Bone marrow (tissue), 2 donors: ENCODE results near the gene PHYH.
"Not testable (repeated sequence)": the region's sequence is repeated elsewhere in the genome, so short reads cannot be mapped to it uniquely, and the experiment has no call there.

Experiments
- DNase-seq, 2 donors: peaks; one replicate each; lab custom pipeline; 2025; lab: John Stamatoyannopoulos, UW

PHYH gene

DNA sequence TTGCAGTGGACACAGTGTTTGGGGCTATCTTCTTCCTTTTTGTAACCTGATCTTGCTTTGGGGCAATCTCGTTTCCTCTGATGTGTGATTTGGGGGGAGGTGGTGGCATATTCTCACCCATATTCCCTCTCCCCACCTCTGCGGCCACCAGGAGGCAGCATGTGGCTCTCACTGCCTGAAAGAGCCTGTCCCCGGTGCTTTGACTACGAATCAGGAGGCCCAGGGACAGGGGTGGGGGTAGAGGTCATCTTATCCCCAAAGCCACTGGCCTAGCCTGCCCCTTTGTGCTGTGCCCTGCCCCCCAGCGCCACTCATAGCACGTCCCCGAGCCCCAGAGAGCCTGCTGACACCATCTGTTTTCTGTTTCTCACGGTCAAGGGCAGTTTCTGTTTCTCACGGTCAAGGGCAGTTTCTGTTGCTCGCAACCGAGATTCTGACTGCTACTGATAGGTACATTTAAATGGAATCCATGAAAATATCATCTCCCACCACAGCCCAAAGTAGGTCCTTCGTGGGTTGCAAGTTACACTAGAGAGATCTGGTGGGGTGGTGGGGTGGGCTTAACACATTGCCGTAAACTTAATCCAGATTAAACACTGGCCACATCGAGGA is 28.2 kb downstream of the PHYH start:
- no peak for DNase-seq

DNA sequence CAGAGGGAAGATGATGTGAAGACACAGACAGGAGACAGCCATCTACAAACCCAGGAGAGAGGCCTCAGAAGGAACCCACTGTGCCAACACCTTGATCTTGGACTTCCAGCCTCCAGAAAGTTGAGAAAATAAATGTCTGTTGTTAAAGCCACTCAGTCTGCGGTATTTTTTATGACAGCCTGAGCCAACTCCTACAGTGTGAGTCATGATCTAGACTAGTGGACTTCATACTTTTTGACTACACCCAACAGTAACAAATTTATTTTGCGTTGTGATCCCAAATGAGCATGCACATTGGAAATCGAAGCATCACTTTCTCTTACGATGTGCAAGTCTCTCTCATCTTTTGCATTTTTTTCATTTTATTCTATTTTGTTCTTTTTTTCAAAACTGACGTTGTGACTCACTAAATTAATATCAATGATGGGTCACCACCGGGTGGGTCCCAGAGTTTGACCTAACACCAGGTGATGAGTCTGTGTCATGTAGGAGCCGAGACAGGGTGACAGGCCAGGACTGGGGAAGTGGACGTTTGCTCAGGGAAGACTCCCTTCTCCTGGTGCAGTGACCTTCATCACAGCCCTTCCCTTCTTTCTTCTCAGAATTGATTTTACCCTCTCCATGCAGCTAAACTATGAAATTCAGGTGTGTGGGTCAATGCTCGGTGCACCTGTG is 28.9 kb downstream of the PHYH start:
- DNase-seq = no peak

DNA sequence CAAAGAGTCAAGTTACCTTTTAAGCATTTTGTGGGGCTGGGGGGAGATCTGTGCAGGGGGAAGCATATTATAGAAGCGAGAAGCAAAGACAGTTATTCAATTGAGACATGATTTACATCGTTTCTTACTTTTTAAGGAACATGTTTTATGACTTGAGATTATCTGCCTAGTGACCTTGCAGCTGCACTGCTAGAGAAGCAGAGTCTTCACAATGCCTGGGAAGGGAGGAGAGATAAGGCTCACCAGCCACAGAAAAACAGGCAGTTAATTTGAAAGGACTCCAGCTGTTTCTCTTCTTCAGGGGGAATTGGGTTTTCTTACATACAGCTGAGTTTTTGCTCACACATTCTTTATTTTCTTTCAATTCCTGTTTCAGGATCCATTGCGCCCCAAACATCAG is 31.0 kb downstream of the PHYH start:
- no peak for DNase-seq

DNA sequence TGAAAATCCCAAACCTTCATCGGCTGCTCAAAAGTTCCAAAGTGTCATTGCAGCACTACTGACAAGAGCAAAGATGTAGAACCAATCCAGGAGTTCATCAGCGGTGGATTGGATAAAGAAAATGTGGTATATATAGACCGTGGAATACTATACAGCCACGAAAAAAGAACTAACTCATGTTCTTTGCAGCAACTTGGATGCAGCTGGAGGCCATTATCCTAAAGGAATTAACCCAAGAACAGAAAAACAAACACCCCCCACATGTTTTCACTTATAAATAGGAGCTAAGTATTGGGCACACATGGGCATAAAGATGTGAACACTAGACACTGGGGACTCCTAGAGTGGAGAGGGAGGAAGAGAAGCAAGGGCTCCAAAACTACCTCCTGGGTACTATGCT is 31.6 kb downstream of the PHYH start:
- DNase-seq = no peak

DNA sequence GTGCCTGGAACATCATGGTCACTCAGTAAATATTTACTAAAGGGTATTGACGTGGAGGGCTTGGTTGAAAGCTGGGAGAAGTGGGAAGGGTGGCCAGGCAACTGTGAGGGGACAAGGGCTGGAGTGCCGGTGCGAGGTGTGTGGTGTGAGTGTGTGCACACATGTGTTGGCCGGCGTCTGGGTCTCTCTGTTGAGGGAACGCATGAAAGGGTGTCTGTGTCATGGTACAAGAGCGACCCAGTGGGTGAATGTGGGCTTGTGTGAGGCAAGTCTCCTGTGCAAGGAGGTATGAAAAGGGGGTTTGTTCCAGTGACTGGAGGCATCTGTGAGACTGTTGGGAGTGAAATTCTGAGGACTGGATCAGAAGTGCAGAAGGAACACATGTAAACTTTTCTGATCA is 36.3 kb downstream of the PHYH start:
- no peak for DNase-seq

DNA sequence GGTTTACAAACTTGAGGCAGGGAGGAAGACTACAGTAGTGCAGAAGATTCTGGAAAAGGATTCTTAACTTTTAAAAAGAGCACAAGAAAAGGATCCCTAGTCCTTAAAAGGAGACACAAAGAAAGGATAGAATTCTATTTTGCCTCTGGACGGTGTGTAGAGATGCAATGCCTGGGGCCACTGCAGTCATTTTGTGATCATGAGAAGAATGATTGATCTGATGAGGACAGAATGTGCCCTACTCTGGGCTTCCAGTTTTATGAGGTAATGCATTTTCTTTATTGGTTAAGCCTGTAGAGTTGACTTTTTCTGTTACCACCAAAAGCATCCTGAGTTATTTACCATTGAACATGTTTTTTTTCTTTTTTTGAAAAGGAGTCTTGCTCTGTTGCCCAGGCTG is 37.4 kb downstream of the PHYH start:
- no peak for DNase-seq

DNA sequence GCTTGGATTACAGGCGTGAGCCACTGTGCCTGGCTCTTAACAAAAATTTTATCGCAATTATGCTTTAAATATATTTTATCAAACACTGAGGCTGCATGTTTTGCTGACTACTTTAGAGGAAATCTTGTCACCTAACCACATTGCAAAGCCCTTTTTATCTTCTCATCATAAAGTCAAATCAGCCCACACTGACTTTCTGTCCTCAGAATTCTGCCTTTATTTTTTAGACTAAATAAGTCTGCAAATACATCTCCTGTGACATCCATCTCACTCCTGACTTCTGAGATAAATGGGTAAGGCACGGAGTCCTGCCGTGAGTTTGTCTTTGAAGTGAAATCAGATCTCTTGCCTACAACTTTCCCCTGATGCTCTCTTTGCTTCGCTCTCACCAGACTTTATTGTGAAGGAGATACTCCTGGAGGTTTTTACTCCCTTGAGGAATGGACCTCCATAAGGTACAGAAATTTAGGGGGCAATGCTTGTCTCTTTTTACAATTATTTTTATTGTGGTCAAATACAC is 42.2 kb downstream of the PHYH start:
- no peak for DNase-seq

DNA sequence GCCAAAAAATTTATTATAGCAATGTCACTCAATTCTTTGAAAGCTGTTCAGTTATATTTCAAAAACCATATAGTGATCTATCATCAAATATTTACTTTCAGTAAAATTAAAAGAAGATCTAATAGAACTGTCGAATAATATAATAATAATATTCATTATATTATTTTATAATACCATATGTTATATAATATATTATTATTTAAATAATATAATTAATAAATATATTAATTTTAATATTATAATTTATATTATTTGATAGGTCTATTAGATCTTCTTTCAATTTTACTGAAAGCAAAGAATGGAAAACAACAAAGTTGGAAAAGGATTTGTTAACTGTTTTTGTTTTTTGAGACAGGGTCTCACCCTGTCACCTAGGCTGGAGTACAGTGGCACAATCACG is 43.2 kb downstream of the PHYH start:
- no peak for DNase-seq

DNA sequence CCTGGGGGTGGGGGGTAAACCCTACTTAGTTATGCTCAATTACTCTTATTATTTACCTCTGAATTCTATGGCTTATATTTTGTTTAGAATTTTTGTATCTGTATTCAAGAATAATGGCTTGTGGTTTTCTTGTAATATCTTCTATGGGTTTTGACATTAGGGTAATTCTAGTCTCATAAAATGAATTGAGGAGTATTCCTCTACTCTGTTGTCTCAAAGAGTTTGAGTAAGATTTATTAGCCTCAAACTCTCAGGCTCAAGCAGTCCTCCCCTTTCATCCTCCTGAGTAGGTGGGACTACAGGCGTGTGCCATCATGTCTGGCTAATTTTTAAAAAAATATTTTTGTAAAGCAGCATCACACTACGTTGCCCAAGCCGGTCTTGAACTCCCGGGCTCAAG is 46.1 kb downstream of the PHYH start:
- no peak for DNase-seq

DNA sequence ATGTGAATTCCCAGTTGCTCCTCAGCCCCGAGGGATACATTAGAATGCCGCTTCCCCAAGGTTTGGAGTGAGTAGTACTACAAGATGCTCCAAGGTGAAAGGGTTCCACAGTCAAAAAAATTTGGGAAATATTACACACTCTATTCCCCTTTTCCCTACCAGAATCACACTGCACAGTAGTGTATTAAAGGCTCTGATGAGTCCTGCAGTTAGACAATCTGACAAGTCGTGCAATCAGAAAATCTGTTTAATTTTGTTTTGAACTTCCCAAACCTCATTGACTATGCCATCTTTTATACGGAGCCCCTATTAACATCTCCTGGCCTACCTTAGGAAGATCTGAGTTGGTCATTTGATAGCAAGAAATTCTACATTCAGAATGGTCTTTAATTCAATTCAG is 52.1 kb downstream of the PHYH start:
- DNase-seq = no peak

DNA sequence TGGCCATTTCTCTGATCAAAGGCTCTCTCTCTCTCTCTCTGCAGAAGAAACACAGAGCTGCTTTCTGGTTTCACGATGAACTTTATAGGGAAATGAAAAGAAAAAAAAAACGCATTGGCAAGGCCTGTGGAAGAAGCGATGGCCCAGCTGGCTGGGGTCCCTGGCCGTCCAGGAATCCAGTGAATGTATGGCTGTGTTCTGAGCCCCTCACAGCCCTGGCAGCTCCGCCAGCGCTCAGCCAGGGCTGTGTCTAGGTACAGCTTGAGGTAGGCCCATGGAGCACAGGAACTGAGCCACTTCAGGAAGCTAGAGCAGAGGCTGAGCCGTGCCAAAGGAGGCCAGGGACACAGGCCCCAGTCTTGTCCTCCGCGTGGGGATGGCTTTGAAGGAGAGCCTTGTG is 52.6 kb downstream of the PHYH start:
- no peak for DNase-seq

DNA sequence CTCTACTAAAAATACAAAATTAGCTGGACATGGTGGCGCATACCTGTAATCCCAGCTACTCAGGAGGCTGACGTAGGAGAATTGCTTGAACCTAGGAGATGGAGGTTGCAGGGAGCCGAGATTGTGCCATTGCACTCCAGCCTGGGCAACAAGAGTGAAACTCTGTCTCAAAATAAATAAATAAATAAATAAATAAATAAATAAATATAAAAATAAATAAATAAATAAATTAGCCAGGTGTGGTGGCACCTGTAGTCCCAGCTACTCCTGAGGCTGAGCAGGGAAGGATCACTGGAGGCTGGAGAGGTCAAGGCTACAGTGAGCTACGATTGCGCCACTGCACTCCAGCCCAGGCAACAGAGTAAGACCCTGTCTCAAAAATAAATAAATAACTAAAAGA is 57.6 kb downstream of the PHYH start:
- not testable (repeated sequence) for DNase-seq

DNA sequence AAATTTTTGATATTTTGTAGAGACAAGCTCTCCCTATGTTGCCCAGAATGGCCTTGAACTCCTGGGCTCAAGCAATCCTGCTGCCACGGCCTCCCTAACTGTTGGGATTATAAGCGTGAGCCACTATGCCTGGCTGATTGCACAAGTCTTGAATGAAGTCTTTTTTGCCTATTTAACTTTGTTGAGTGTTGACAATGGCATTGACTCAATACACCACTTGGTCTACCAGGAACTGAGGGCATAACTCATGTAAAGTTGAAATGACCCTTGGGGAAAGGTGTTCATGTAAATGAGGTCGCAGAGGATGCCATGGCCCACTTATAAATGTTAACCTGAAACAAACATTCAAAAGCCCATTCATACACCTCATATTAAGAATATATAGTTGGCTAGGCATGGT is 58.3 kb downstream of the PHYH start:
- no peak for DNase-seq

DNA sequence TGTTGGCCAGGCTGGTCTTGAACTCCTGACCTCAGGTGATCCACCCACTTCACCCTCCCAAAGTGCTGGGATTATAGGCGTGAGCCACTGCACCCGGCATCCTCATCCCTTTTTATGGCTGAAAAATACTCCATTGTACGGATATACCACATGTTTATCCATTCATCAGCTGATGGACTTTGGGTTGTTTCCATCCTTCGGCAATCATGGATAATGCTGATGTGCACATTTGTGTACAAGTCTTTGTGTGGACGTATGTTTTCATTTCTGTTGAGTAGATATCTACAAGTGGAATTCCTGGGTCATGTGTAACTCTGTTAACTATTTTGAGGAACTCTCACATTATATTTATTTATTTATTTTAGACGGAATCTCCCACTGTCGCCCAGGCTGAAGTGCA is 59.9 kb downstream of the PHYH start:
- no peak for DNase-seq

DNA sequence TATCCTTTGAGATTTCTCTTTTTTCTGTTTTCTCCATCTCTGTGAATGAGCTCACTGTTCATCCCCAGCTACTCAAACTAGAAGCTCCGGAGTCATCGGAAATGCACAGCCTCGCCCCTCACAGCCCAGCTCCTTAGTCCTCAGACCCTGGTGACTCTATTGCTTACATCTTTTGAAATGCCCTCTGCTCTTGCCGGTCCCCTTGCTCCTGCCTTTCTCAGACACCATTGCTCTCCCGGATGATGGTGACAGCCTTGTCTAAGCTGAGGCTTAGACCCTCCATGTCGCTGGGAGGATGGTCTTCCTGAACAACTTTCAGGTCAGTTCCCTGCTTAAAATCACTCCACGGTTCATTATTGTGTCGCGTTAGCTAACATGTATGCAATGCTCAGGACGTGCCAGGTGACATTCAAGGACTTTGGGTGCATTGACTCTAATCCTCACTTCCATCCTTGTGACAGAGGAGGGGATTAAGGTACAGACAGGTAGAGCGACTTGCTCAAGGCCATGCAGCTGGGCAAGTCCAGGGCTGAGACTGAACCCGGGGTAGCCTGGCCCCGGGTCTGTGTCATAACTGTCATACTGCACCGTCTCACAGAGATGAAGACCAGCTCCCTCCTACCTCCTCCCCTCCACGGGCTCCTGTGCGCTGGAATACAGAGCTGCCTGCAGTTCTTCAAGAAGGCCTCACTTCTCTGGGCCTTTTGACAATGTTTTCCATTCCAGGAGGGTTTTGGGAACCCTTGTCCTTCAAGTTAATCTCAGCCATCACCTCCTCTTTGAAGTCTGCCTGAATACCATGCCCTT is 61.4 kb downstream of the PHYH start:
- DNase-seq = no peak

DNA sequence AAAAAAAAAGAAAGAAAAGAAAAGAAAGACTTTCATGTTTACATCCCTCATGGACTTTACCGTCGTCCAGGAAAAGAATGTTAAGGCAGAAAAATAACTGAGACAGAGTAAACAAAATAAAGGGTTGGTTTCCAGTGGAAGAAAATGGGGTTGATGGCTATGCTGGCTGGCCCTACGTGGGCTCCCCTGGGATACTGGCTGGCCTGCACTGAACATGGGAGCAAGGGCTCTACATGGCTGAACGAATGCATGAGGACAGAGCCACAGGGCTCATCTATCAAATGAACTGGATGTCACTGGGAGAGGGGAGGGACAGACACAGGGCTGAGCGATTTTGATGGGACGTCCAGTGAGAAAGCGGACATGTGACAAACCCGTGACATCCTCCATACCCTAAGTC is 63.2 kb downstream of the PHYH start:
- DNase-seq = no peak

DNA sequence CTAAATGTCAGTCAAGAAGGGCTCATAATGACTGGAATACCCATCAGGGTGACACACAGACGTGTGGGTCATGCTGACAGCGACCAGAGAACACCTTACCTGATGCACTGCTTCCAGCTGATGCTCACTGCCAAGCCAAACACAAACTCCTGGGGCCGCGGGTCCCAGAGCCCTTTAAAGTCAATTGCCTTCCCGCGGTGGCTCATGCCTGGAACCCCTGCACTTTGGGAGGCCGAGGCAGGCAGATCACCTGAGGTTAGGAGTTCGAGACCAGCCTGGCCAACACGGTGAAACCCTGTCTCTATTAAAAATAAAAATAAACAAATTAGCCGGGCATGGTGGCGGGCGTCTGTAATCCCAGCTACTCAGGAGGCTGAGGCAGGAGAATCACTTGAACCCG is 65.1 kb downstream of the PHYH start:
- DNase-seq = not testable (repeated sequence)

DNA sequence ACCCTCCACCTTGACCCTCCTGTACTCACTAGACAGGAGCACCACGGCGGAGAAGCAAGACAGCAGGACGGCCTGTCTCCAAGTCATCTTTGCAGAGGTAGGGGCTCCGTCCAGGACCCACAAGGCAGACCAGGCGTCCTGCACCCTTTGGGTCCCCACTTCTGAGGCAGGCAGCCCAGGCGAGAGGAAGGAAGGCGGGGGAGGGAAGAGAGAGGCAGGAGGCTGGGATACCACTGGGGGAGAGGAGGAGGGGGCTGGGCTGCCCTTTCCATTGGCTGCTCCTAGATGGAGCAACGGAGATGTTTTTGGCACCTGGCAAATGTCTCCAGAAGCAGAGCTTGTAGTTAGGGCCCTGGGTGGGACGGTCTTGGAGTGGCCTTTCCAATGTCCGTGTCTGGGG is 65.7 kb downstream of the PHYH start, which contains the start of gene UCMA:
UCMA (minus strand) TSS at position 203 of the 400 bp plus-strand sequence; CDS start at position 87, 116 bp downstream.
- no peak for DNase-seq

DNA sequence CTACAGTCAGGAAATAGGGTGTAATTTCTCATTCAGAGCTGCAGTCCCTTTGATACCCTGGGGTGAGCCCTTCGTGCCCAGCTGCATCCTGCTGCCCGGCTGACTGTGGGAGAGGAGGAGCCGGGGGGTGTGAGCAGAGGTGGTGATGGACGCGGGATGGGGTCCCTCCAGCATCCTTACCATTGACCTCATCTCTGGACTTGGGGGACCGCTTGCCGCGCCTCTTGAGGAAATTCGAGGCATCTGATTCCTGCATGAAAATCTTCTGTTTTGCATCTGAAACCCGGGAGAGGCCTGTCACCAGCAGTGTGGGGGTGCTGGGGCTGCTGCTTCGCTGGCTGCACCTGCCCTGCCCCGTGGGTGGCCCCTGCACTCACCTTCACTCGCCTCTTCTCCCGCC is 66.5 kb downstream of the PHYH start:
- DNase-seq = no peak

DNA sequence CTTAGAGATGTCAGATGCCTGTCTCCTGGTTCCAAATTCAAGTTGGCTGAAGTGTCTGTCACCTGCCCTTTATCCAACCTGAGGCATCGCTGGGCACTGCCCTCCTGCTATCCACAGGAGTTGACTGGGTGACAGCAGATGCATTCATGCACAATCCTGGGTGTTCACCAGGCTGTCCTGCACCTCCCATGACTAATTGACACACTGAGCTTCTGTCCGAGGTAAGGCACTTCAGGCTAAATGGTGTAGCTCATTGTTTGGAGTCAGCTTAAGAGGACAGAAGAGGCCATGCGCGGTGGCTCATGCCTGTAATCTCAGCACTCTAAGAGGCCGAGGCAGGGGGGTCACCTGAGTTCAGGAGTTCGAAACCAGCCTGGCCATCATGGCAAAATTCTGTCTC is 68.1 kb downstream of the PHYH start:
- no peak for DNase-seq

DNA sequence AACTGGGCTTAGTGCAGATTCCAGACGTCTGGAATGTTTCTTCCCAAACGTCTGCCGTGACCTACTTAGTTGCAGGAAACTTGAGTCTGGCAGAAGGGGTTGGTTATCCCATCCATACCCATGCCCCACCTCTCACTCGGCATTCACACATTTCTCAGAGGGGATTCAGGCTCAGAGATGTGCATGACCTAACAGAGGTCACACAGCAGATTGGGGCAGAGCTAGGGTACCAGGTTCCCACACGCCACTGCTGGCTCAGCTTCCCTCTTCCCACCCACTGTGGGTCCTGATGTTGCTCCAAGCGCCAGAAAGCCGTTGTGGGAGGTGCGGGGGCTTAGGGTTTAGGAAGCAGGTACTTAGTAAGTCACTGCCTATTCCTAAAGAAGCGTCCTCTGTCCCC is 68.7 kb downstream of the PHYH start:
- no peak for DNase-seq
